ENCODE data around the gene ZNF653.
"Not testable (repeated sequence)": the region's sequence is repeated elsewhere in the genome, so short reads cannot be mapped to it uniquely, and the experiment has no call there.

The ZNF653 gene

GRCh38 chr19:11453468-11454341 is 51.9 kb downstream of the ZNF653 start:
- DNase-seq = no peak

DNA sequence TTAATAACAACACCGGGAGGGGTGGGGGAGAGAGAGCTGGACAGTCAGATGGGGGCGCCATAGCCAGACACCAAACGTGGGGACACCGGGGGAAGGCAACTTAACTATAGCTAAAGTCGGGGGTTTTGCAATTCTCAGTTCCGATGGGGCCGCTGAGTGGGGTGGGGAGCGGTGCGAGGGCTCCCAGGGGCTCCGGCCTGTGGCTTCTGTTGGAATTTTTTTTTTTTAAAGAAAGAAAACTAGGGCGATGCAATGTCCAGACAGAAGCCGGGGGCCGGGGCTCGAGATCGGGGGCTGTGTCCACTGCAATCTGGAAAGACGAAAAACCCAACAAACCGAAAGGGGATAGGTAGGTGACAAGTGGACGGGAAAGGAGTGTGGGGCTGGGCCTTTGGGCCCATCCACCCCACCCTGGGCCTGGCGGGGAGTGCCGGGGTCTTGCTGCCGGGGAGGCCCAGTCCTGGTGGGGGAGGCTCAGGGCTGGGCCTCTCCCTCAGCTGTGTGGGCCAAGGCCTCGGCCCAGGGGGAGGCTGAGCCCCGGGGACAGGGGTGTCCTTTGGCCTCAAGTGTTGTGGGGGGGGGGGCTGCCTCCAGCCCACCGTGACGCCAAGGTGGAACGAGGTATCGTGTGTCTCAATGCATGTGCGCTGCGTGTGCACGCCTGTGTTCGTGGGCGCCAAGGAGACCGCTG is 52.9 kb downstream of the ZNF653 start:
- no peak for DNase-seq

GRCh38 chr19:11451871-11452619 is 53.6 kb downstream of the ZNF653 start:
- DNase-seq = no peak

- DNase-seq = no peak
These were observed 54.2 kb downstream of the ZNF653 start for GRCh38 chr19:11451327-11451870.

DNA sequence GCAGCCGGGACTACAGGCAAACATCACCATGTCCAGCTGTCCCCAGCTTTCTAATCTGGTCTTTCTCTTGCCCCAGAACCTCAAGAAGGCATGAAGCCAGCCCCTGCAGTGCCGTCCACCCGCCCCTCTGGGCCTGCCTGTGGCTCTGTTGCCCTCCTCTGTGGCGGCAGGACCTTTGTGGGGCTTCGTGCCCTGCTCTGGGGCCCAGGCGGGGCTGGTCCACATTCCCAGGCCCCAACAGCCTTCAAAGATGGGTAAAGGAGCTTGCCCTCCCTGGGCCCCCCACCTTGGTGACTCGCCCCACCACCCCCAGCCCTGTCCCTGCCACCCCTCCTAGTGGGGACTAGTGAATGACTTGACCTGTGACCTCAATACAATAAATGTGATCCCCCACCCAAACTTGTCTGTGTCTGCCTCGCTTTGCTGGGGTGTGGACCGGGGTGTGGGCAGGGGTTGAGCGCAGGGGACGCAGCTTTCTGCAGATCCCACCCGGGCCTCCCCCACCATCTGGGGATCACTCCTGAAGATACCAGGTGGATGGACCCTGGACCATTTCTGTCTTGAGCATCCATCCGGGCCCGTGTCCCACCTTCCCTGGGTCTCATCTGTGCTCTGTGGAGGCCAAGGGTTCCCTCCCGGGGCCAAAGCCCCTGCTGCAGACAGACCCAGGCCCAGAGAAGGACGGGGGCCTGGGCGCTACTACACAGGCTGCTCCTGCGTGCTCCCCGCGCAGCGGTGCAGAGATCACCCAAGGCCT is 54.9 kb downstream of the ZNF653 start:
- no peak for DNase-seq

DNA sequence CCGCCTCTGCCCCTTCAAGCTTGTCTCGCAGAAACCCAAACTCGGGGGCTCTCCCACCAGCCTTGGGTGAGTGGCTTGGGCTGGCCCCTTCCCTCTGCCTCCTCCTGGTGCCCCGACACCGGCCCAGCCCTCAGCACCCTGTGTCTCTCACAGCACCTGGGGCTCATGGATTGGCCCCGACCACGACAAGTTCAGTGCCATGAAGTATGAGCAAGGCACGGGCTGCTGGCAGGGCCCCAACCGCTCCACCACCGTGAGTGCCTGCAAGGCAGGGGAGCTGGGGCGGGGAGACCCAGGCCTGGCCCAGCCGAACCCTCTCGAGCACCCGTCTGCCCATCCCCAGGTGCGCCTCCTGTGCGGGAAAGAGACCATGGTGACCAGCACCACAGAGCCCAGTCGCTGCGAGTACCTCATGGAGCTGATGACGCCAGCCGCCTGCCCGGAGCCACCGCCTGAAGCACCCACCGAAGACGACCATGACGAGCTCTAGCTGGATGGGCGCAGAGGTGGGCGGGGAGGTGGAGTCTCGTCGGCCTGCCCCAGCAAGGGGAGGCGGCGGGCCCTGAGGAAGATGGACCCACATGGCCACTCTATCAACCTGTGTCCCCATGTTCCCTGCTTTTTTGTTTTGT is 56.6 kb downstream of the ZNF653 start:
- no peak for DNase-seq

- DNase-seq = no peak
These were observed 57.2 kb downstream of the ZNF653 start for GRCh38 chr19:11448410-11448809.

DNA sequence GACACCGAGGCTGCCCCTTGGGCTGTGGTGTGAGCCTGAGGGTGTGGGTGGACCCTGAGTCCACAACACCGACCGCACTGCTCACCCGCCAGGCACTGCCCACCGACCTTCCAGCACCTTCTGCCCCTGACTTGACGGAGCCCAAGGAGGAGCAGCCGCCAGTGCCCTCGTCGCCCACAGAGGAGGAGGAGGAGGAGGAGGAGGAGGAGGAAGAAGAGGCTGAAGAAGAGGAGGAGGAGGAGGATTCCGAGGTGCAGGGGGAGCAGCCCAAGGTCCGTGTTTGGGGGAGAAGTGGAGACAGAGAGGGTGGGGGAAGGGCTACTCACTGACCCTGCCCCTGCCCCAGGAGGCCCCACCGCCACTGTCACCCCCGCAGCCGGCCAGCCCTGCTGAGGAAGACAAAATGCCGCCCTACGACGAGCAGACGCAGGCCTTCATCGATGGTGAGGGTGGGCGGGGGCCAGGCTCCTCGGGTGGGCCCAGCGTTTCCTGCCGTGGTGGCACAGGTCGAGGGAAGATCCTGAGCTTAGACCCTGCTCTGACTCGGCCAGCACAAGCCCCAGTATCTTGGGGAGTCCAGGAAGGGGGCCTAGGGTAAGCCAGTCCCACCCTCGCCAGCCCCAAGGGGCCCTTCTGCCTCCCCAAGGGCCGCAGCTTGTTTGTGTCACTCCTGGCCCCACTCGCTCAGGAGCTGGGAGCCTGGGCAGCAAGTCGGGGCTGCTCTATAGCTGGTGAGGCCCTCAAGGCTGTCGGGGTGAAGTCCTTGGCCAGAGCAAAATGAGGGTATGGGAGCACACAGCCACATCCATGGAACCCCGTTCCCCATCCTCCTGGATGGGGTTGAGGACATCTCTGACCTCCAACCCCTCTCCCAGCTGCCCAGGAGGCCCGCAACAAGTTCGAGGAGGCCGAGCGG is 58.0 kb downstream of the ZNF653 start:
- DNase-seq = no peak

DNA sequence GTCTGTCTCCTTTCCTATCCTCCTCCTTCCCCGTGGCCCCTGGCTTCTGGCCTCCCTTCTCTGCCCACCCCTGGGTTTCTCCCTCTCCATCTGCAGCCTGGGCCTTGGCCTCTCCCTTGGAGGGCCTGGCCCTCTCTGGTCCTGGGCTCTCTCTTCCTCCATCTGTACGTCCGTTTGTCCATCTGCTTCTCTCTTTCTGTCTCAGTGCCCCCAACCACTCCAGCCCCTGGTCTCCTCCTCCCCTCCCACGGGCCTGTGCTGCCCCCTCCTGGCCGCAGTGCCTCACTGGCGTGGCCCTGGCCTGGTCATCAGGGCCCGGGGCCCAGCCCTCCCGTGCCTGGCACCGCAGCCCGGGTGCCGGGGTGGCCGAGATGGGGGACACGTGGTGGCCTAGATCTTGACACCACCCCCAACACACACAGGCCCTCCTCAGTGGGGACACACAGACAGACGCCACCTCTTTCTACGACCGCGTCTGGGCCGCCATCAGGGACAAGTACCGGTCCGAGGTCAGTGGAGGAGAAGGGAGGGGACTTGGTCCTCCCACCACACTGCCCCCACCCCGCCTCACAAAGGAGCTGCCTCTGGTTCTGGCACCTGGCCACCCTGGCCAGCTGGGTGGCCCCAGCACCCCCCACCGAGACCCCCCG is 58.9 kb downstream of the ZNF653 start:
- no peak for DNase-seq

GRCh38 chr19:11446271-11446651 is 59.4 kb downstream of the ZNF653 start:
- DNase-seq = no peak

- no peak for DNase-seq
These were observed 60.5 kb downstream of the ZNF653 start for GRCh38 chr19:11445141-11445540.

GRCh38 chr19:11444059-11444458 is 61.6 kb downstream of the ZNF653 start:
- no peak for DNase-seq

GRCh38 chr19:11437955-11438354 is 67.7 kb downstream of the ZNF653 start:
- no peak for DNase-seq

- peak; percentile 10 for DNase-seq
These were observed 69.8 kb downstream of the ZNF653 start for GRCh38 chr19:11435833-11436313.

DNA sequence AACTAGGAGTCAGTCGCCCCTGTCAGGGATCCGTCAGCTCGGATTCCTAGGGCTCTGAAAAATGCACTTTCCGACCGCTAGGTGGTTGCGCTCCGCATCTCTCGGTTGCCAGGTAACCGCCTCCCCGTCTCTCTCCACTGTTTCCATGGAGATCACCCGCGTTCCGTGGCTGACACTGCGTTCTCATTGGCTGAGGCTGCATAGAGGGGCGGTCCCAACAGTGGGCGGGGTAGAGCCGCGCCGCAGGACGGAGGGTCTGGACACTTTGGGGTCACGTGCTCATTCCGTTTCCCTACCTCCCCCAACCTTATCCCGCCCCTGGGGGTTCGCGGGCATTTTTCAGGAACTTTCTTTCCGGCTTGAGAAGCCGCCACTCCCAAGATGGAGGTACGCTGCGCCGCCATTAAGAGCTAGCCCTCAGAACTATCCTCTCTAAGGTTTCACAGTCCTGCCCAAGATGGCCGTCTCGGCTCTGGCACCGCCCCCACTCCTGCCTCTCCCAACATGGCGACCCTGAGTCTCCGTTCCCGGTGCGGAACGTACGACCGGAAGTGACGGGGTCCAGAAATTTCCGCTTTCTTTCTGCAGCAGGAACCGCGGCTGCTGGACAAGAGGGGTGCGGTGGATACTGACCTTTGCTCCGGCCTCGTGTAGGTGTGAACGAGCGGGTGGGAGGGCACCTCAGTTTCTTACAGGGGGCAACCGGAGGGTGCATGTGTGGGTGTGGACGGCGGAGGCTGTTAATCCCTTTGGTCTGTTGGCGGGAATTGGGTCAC is 70.4 kb downstream of the ZNF653 start, which contains the start of the genes ODAD3 and PRKCSH:
ODAD3 (minus strand) TSS at position 65 of the 776 bp plus-strand sequence. CDS start 105 bp downstream, outside the sequence.
PRKCSH (plus strand) TSS at position 579 of the 776 bp plus-strand sequence. CDS start 483 bp downstream, outside the sequence.
- peak; percentile 99 for DNase-seq

GRCh38 chr19:11434703-11435056 is 71.0 kb downstream of the ZNF653 start:
- no peak for DNase-seq

DNA sequence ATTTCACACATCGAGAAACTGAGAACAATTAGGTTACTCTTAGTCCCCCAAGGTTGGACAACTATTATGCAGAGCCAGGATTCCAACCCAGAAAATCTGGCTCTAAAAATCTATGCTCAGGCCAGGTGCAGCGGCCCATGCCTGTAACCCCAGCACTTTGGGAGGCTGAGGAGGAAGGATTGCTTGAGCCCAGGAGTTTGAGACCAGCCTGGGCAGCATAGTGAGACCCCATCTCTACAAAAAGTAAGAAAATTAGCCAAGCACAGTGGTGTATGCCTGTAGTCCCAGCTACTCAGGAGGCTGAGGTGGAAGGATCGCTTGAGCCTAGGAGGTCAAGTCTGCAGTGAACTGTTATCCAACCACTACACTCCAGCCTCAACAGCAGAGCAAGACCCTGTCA is 72.1 kb downstream of the ZNF653 start:
- not testable (repeated sequence) for DNase-seq
